Upper lobe of left lung (tissue), 4 donors: ENCODE data around the gene PARK7.

Experiments
- EP300 ChIP-seq, 4 donors: sonication (generic); formaldehyde crosslinking; IDR thresholded peaks; one replicate each; pipeline ENCODE4 v1.5.1; 2017; ENCODE audit warnings: antibody characterized with exemption in 4 of 4, control low read depth in 2 of 4
- TF ChIP-seq, protein P1 (sequence below), 6 experiments: fragments of 450-650 bp in 4 of 6; fragments of 200-600 bp in 2 of 6; sonication (generic) in 2 of 6; IDR thresholded peaks; one replicate each; pipeline ENCODE4 v1.5.1; 2016 to 2019; ENCODE audit warnings: antibody characterized with exemption in 6 of 6

DNA sequence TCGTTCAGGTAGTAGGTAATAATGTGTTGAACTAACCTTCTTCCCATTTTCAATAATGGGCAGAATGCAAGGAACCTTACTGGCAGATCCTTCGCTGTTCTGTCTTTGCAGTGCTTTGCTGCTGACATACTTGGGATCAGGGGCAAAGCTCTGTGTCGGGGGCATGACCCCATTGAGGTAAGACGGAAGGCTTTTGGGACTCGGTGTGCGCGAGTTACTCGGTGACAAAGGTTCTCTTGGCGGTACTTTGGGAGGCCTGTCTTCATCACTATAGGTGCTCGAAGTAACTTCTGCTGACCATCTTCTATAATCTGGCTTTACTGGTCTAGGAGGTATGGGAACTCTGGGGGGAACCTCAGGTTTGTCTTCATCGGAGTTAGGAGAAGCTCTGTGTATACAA, 51.9 kb downstream of the PARK7 start:
- TF ChIP-seq, protein P1, sequence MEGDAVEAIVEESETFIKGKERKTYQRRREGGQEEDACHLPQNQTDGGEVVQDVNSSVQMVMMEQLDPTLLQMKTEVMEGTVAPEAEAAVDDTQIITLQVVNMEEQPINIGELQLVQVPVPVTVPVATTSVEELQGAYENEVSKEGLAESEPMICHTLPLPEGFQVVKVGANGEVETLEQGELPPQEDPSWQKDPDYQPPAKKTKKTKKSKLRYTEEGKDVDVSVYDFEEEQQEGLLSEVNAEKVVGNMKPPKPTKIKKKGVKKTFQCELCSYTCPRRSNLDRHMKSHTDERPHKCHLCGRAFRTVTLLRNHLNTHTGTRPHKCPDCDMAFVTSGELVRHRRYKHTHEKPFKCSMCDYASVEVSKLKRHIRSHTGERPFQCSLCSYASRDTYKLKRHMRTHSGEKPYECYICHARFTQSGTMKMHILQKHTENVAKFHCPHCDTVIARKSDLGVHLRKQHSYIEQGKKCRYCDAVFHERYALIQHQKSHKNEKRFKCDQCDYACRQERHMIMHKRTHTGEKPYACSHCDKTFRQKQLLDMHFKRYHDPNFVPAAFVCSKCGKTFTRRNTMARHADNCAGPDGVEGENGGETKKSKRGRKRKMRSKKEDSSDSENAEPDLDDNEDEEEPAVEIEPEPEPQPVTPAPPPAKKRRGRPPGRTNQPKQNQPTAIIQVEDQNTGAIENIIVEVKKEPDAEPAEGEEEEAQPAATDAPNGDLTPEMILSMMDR (IDR thresholded peaks at IDR 0.05): no peak
- TF ChIP-seq EP300 (IDR thresholded peaks at IDR 0.05): no peak
